Epithelial cell of umbilical artery (primary cell): ENCODE data around the gene PPM1E. TPM values are rescaled to one million over a fixed set of nuclear protein-coding genes. Genes with fewer than 3 reads are reported as not detected.

Experiments
- total RNA-seq: library from RNA; depleted of rRNA; stranded (reverse); fragments of >200 nt; gene quantifications from 2 replicates; pipeline ENCODE4 v1.2.3, GENCODE V29; 2014

Gene PPM1E
- total RNA-seq, result under 0.01 TPM in 1 of 2 replicates, not detected in the other

DNA sequence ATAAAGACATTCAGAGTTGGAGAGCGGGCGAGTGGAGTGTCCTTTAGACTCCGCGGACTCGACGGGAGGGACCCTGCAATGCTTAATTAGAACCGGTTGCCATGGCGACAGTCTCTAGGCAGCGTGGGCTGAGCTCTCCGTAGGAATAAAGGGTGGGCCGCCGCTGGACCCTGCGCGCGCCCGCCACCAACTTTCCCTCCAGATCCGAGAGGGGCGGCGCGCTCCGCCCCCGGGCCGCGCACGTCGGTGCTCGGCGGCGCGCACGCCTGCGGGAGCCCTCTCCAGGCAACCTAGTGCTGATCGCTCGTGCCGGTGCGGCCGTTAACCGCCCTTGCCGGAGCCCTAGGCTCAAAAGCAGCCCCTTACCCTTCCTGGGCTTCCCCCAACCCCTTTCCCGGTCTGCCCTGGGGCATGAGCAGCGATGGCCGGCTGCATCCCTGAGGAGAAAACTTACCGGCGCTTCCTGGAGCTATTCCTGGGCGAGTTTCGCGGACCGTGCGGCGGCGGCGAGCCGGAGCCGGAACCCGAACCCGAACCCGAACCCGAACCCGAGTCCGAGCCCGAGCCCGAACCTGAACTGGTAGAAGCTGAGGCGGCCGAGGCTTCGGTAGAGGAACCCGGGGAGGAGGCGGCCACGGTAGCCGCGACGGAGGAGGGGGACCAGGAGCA, at the start of gene PPM1E:
Gene PPM1E, plus strand, starts transcription at position 278 of the 669 bp plus-strand sequence.

Other genes starting within 250 kb of the PPM1E start
- 38.8 and 50.0 TPM in 2 replicates for gene MTMR4, start 241.2 kb upstream of the PPM1E start, total RNA-seq
- gene TEX14, start 63.8 kb upstream of the PPM1E start, total RNA-seq, result under 0.01 TPM in 1 of 2 replicates, not detected in the other
- gene RAD51C, start 63.3 kb upstream of the PPM1E start, total RNA-seq, result 27.9 and 39.4 TPM in 2 replicates